ENCODE results near the gene RGS18. TPM values are rescaled to one million over a fixed set of nuclear protein-coding genes. Genes with fewer than 3 reads are reported as not detected.

Gene RGS18
- total RNA-seq, 4 donors from 2014 or later = 0.21 to 0.40 (median 0.30) TPM; not detected in 1

- H3K4me1 ChIP-seq = peaks cover 6% of the 10 kb centered on the region
- no peaks in the 10 kb centered on the region for H3K27me3 ChIP-seq
- WGBS = 55% methylated on average over 6 of the region's 6 CpGs
- no peaks in the 10 kb centered on the region for H3K9me3 ChIP-seq
- H3K4me3 ChIP-seq = no peak overlapping the region
- DNase-seq (ENCODE audit: low spot score in 2 of 2) = no peak
- H3K27ac ChIP-seq = no peak overlapping the region
- no peaks in the 10 kb centered on the region for H3K36me3 ChIP-seq
- TF ChIP-seq CTCF (IDR thresholded peaks at IDR 0.05) (no peak), POLR2AphosphoS5 (IDR thresholded peaks at IDR 0.05) (no peak), POLR2A (IDR thresholded peaks at IDR 0.05) (no peak), EP300 (IDR thresholded peaks at IDR 0.05) (no peak)
Observed at GRCh38 chr1:192170196-192170984, 12.1 kb downstream of the RGS18 start.

GRCh38 chr1:192171123-192171522 lies 12.9 kb downstream of the RGS18 start:
- Histone ChIP-seq H3K27ac (no peak overlapping the region), H3K4me3 (no peak overlapping the region), H3K27me3 (no peaks in the 10 kb centered on the region), H3K4me1 (peaks cover 6% of the 10 kb centered on the region), H3K36me3 (no peaks in the 10 kb centered on the region), H3K9me3 (no peaks in the 10 kb centered on the region)
- 83% methylated on average over 3 of the region's 3 CpGs for WGBS
- no peak for DNase-seq (ENCODE audit: low spot score in 2 of 2)
- no peak for TF ChIP-seq POLR2AphosphoS5 (IDR thresholded peaks at IDR 0.05)
- no peak for TF ChIP-seq POLR2A (IDR thresholded peaks at IDR 0.05)
- TF ChIP-seq CTCF (IDR thresholded peaks at IDR 0.05) = no peak
- TF ChIP-seq EP300 (IDR thresholded peaks at IDR 0.05) = no peak

GRCh38 chr1:192175971-192176370 lies 17.7 kb downstream of the RGS18 start:
- Histone ChIP-seq H3K9me3 (no peaks in the 10 kb centered on the region), H3K27me3 (no peaks in the 10 kb centered on the region), H3K36me3 (no peaks in the 10 kb centered on the region), H3K27ac (no peak overlapping the region), H3K4me3 (no peak overlapping the region), H3K4me1 (no peaks in the 10 kb centered on the region)
- TF ChIP-seq POLR2A (IDR thresholded peaks at IDR 0.05) = no peak
- TF ChIP-seq CTCF (IDR thresholded peaks at IDR 0.05) = no peak
- TF ChIP-seq EP300 (IDR thresholded peaks at IDR 0.05) = no peak
- TF ChIP-seq POLR2AphosphoS5 (IDR thresholded peaks at IDR 0.05) = no peak
- WGBS = 88% methylated on average over 2 of the region's 2 CpGs
- DNase-seq (ENCODE audit: low spot score in 2 of 2) = no peak

- no peak for TF ChIP-seq EP300 (IDR thresholded peaks at IDR 0.05)
- no peak for TF ChIP-seq POLR2A (IDR thresholded peaks at IDR 0.05)
- no peak for TF ChIP-seq POLR2AphosphoS5 (IDR thresholded peaks at IDR 0.05)
- TF ChIP-seq CTCF (IDR thresholded peaks at IDR 0.05) = no peak
- WGBS = 94% methylated on average over 1 of the region's 1 CpG
- Histone ChIP-seq H3K36me3 (no peaks in the 10 kb centered on the region), H3K4me3 (no peak overlapping the region), H3K27ac (no peak overlapping the region), H3K4me1 (no peaks in the 10 kb centered on the region), H3K27me3 (no peaks in the 10 kb centered on the region), H3K9me3 (no peaks in the 10 kb centered on the region)
- no peak for DNase-seq (ENCODE audit: low spot score in 2 of 2)
Observed at GRCh38 chr1:192183788-192184187, 25.5 kb downstream of the RGS18 start.

- DNase-seq (ENCODE audit: low spot score in 2 of 2) = no peak
- H3K4me1 ChIP-seq = no peaks in the 10 kb centered on the region
- no peaks in the 10 kb centered on the region for H3K9me3 ChIP-seq
- H3K4me3 ChIP-seq = no peak overlapping the region
- no peaks in the 10 kb centered on the region for H3K27me3 ChIP-seq
- no peaks in the 10 kb centered on the region for H3K36me3 ChIP-seq
- TF ChIP-seq POLR2AphosphoS5 (IDR thresholded peaks at IDR 0.05) = no peak
- TF ChIP-seq CTCF (IDR thresholded peaks at IDR 0.05) = no peak
- WGBS = 81% methylated on average over 4 of the region's 4 CpGs
- no peak overlapping the region for H3K27ac ChIP-seq
Observed at GRCh38 chr1:192186197-192186596, 27.9 kb downstream of the RGS18 start.
